GM18507 (cell line): ENCODE measurements around the gene MATN1.

Experiments
- DNase-seq: peaks from one replicate; pipeline ENCODE4 v3.0.0; 2011; ENCODE audit warnings: low read depth; ENCODE audit not compliant: insufficient read length; ENCODE audit errors: extremely low spot score
- FAIRE-seq: peaks from 2 replicates; lab custom pipeline; 2011; peaks lifted over from hg19 to GRCh38; lab: Jason Lieb, UNC

MATN1 gene

GRCh38 chr1:30758785-30759380 lies 35.5 kb upstream of the MATN1 start:
- FAIRE-seq: peak; percentile 93
- DNase-seq: no peak

GRCh38 chr1:30758121-30758688 lies 34.8 kb upstream of the MATN1 start:
- DNase-seq (no peak), FAIRE-seq (no peak)

GRCh38 chr1:30757352-30758120 lies 34.2 kb upstream of the MATN1 start, which contains the start of gene LAPTM5:
Gene LAPTM5, minus strand, starts transcription at chr1:30757774. Its CDS starts 29 bp downstream, at chr1:30757745.
- FAIRE-seq (no peak), DNase-seq (no peak)

GRCh38 chr1:30756545-30757351 lies 33.4 kb upstream of the MATN1 start:
- DNase-seq: no peak

GRCh38 chr1:30756206-30756544 lies 32.8 kb upstream of the MATN1 start:
- DNase-seq: no peak

More at GRCh38 chr1:30756545-30757351, 33.4 kb upstream of the MATN1 start:
- peak; percentile 98 for FAIRE-seq

GRCh38 chr1:30755746-30756145 lies 32.4 kb upstream of the MATN1 start:
- DNase-seq (no peak), FAIRE-seq (peak; percentile 63)

More at GRCh38 chr1:30756206-30756544, 32.8 kb upstream of the MATN1 start:
- FAIRE-seq: no peak

GRCh38 chr1:30755334-30755733 lies 31.9 kb upstream of the MATN1 start:
- FAIRE-seq: no peak
- no peak for DNase-seq

- FAIRE-seq (peak; percentile 99), DNase-seq (no peak)
These were observed 31.3 kb upstream of the MATN1 start for GRCh38 chr1:30754684-30755171.

- FAIRE-seq: no peak
- DNase-seq: no peak
These were observed 30.3 kb upstream of the MATN1 start for GRCh38 chr1:30753660-30754123.

GRCh38 chr1:30753118-30753517 lies 29.7 kb upstream of the MATN1 start:
- no peak for FAIRE-seq
- no peak for DNase-seq

- FAIRE-seq (peak; percentile 62), DNase-seq (no peak)
These were observed 29.2 kb upstream of the MATN1 start for GRCh38 chr1:30752651-30752908.

GRCh38 chr1:30751830-30752650 lies 28.7 kb upstream of the MATN1 start:
- no peak for DNase-seq
- FAIRE-seq: no peak

GRCh38 chr1:30750731-30751291 lies 27.4 kb upstream of the MATN1 start:
- DNase-seq (no peak), FAIRE-seq (peak; percentile 94)

GRCh38 chr1:30749691-30750583 lies 26.6 kb upstream of the MATN1 start:
- DNase-seq: no peak
- no peak for FAIRE-seq

GRCh38 chr1:30748699-30749401 lies 25.5 kb upstream of the MATN1 start:
- FAIRE-seq (no peak), DNase-seq (no peak)

GRCh38 chr1:30748098-30748698 lies 24.8 kb upstream of the MATN1 start:
- peak; percentile 94 for FAIRE-seq
- DNase-seq: no peak
